Stimulated activated memory B cell treated with anti-CD40 and anti-IgM and Interleukin-4, amounts not matched to agents 10 μg/mL and 1 μg/mL and 100 μg/mL, for 72 hours (primary cell): ENCODE measurements around the gene CRACR2A.

ENCODE experiments used
- ATAC-seq: fragments of 150-1000 bp; cut with Tn5 transposase; 2 replicates; pipeline ENCODE4 v1.10.0; 2021
- H3K27ac Mint-ChIP-seq: one replicate; pipeline ENCODE4 v1.8.0; 2022; ENCODE audit warnings: mild to moderate bottlenecking, mixed read lengths
- H3K27me3 Mint-ChIP-seq: one replicate; pipeline ENCODE4 v1.8.0; 2022; ENCODE audit warnings: mixed read lengths
- H3K36me3 Mint-ChIP-seq: one replicate; pipeline ENCODE4 v1.8.0; 2022; ENCODE audit warnings: mixed read lengths
- H3K4me1 Mint-ChIP-seq: one replicate; pipeline ENCODE4 v1.8.0; 2022; ENCODE audit warnings: mixed read lengths
- H3K4me3 Mint-ChIP-seq: one replicate; pipeline ENCODE4 v1.8.0; 2022; ENCODE audit warnings: mild to moderate bottlenecking, moderate library complexity, mixed read lengths
- H3K9me3 Mint-ChIP-seq: one replicate; pipeline ENCODE4 v1.8.0; 2022; ENCODE audit warnings: mixed read lengths

The CRACR2A gene

DNA sequence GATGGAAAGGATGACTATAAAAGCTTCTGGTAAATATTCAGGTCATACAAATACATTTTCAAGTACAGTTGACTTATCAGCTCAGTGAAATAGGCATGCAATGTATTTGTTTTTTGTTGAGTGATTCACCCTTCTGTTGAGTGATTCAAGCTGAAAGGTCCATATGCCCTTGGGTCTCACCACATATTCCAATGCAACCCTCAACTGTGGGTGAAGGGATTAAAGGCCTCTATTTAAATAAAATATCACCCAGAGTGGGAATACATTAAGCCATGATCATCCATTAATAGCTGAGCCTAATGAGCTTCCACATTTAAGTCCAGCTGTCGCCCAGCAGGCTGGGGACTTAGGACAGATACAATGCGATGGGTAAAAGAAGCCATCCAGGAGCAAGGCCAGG is 120.2 kb downstream of the CRACR2A start:
- Mint-ChIP-seq H3K27me3 (no peaks in the 10 kb centered on the region), H3K4me3 (no peak overlapping the region), H3K4me1 (no peaks in the 10 kb centered on the region), H3K27ac (no peak overlapping the region), H3K9me3 (no peaks in the 10 kb centered on the region), H3K36me3 (peaks cover 76% of the 10 kb centered on the region)
- no peak for ATAC-seq

DNA sequence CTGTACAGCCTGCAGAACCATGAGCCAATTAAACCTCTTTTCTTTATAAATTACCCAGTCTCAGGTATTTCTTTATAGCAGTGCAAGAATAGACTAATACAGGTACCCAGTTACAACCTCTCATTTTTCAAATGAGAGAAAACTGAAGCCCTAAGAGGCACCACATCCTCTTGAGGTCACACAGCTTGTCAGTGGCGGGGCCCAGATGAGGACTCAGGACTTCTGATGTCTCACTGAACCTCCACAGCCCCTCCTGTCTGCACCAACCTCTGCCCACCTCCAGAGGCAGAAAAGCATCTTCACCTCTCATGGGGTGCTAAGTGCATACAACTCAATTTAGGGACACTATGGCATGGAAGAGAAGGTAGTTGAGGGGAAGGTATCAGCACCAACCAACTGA is 120.7 kb downstream of the CRACR2A start:
- Mint-ChIP-seq H3K9me3 (no peaks in the 10 kb centered on the region), H3K27ac (no peak overlapping the region), H3K4me1 (no peaks in the 10 kb centered on the region), H3K36me3 (peaks cover 76% of the 10 kb centered on the region), H3K4me3 (no peak overlapping the region), H3K27me3 (no peaks in the 10 kb centered on the region)
- no peak for ATAC-seq

DNA sequence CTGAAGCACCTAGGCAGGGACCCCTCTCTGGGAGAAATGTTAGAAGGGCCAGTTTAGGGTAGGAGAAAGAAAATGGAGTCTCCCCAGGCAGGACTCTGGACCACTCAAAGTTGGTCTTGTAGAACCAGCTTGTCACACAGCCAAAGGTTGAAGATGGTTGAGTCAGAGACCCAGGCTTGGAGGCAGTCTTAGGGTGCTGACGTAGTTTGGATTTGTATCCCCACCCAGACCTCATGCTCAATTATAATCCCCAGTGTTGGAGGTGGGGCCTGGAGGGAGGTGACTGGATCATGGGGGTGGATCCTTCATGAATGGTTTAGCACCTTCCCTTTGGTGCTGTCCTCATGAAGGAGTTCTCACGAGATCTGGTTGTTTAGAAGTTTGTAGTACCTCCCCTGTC is 121.2 kb downstream of the CRACR2A start:
- Mint-ChIP-seq H3K27ac (no peak overlapping the region), H3K27me3 (no peaks in the 10 kb centered on the region), H3K4me3 (no peak overlapping the region), H3K9me3 (no peaks in the 10 kb centered on the region), H3K4me1 (no peaks in the 10 kb centered on the region), H3K36me3 (peaks cover 76% of the 10 kb centered on the region)
- ATAC-seq, result no peak

- no peaks in the 10 kb centered on the region for H3K9me3 Mint-ChIP-seq
- H3K4me3 Mint-ChIP-seq, result no peak overlapping the region
- H3K4me1 Mint-ChIP-seq, result no peaks in the 10 kb centered on the region
- no peaks in the 10 kb centered on the region for H3K27me3 Mint-ChIP-seq
- ATAC-seq, result no peak
- no peak overlapping the region for H3K27ac Mint-ChIP-seq
- peaks cover 76% of the 10 kb centered on the region for H3K36me3 Mint-ChIP-seq
Measured at GRCh38 chr12:3631272-3631637, 121.7 kb downstream of the CRACR2A start.

- no peaks in the 10 kb centered on the region for H3K27me3 Mint-ChIP-seq
- no peak overlapping the region for H3K27ac Mint-ChIP-seq
- H3K4me1 Mint-ChIP-seq, result no peaks in the 10 kb centered on the region
- no peaks in the 10 kb centered on the region for H3K9me3 Mint-ChIP-seq
- peaks cover 80% of the 10 kb centered on the region for H3K36me3 Mint-ChIP-seq
- no peak overlapping the region for H3K4me3 Mint-ChIP-seq
- no peak for ATAC-seq
Measured at GRCh38 chr12:3630621-3631271, 122.2 kb downstream of the CRACR2A start.

- no peak overlapping the region for H3K4me3 Mint-ChIP-seq
- peaks cover 87% of the 10 kb centered on the region for H3K36me3 Mint-ChIP-seq
- no peaks in the 10 kb centered on the region for H3K9me3 Mint-ChIP-seq
- ATAC-seq, result no peak
- H3K4me1 Mint-ChIP-seq, result no peaks in the 10 kb centered on the region
- no peaks in the 10 kb centered on the region for H3K27me3 Mint-ChIP-seq
- H3K27ac Mint-ChIP-seq, result no peak overlapping the region
Measured at GRCh38 chr12:3630111-3630510, 122.8 kb downstream of the CRACR2A start.

GRCh38 chr12:3629057-3629830 is 123.7 kb downstream of the CRACR2A start:
- Mint-ChIP-seq H3K4me1 (no peaks in the 10 kb centered on the region), H3K4me3 (no peak overlapping the region), H3K9me3 (no peaks in the 10 kb centered on the region), H3K27me3 (no peaks in the 10 kb centered on the region), H3K36me3 (peaks cover 86% of the 10 kb centered on the region), H3K27ac (no peak overlapping the region)
- no peak for ATAC-seq

- no peak for ATAC-seq
- Mint-ChIP-seq H3K9me3 (no peaks in the 10 kb centered on the region), H3K36me3 (peaks cover 79% of the 10 kb centered on the region), H3K4me1 (no peaks in the 10 kb centered on the region), H3K4me3 (no peak overlapping the region), H3K27ac (peak overlapping the region; percentile 23), H3K27me3 (no peaks in the 10 kb centered on the region)
Measured at GRCh38 chr12:3628629-3629028, 124.3 kb downstream of the CRACR2A start.

- H3K36me3 Mint-ChIP-seq, result peaks cover 71% of the 10 kb centered on the region
- no peak overlapping the region for H3K27ac Mint-ChIP-seq
- H3K4me1 Mint-ChIP-seq, result peaks cover 12% of the 10 kb centered on the region
- no peaks in the 10 kb centered on the region for H3K9me3 Mint-ChIP-seq
- no peak for ATAC-seq
- H3K27me3 Mint-ChIP-seq, result no peaks in the 10 kb centered on the region
- H3K4me3 Mint-ChIP-seq, result no peak overlapping the region
Measured at GRCh38 chr12:3627336-3627735, 125.6 kb downstream of the CRACR2A start.

GRCh38 chr12:3624273-3624672 is 128.6 kb downstream of the CRACR2A start:
- no peak overlapping the region for H3K4me3 Mint-ChIP-seq
- H3K4me1 Mint-ChIP-seq, result peaks cover 13% of the 10 kb centered on the region
- no peak overlapping the region for H3K27ac Mint-ChIP-seq
- peaks cover 65% of the 10 kb centered on the region for H3K36me3 Mint-ChIP-seq
- no peak for ATAC-seq
- H3K27me3 Mint-ChIP-seq, result no peaks in the 10 kb centered on the region
- no peaks in the 10 kb centered on the region for H3K9me3 Mint-ChIP-seq

- Mint-ChIP-seq H3K27me3 (no peaks in the 10 kb centered on the region), H3K36me3 (peaks cover 64% of the 10 kb centered on the region), H3K27ac (no peak overlapping the region), H3K4me1 (peaks cover 13% of the 10 kb centered on the region), H3K9me3 (no peaks in the 10 kb centered on the region), H3K4me3 (no peak overlapping the region)
- peak; percentile 71 for ATAC-seq
Measured at GRCh38 chr12:3622822-3623690, 129.9 kb downstream of the CRACR2A start.

GRCh38 chr12:3622021-3622821 is 130.7 kb downstream of the CRACR2A start:
- Mint-ChIP-seq H3K9me3 (no peaks in the 10 kb centered on the region), H3K4me3 (no peak overlapping the region), H3K27me3 (no peaks in the 10 kb centered on the region), H3K36me3 (peaks cover 58% of the 10 kb centered on the region), H3K27ac (no peak overlapping the region), H3K4me1 (peaks cover 13% of the 10 kb centered on the region)
- no peak for ATAC-seq

DNA sequence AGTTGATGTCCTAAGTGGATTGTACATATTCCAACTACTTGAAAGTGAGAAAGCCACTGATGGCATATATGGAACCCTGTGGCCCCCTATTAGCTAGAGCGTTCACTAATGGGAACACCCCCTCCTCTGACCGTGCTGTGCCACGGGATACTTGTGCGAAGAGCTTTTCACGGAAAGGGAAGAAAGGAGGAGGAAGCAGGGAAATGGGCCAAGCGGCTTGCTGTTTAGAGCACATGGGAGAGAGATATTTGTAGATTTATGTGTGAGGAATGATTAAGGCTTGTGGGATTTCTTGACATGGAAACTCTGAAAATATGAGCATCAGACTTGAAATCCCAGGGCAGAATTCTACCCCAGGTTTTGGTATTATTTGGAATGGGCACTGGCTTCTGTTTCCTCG is 132.1 kb downstream of the CRACR2A start:
- Mint-ChIP-seq H3K27ac (no peak overlapping the region), H3K36me3 (peaks cover 58% of the 10 kb centered on the region)

GRCh38 chr12:3617565-3617964 is 135.3 kb downstream of the CRACR2A start:
- ATAC-seq, result no peak
- Mint-ChIP-seq H3K4me1 (peaks cover 4% of the 10 kb centered on the region), H3K27me3 (no peaks in the 10 kb centered on the region), H3K9me3 (no peaks in the 10 kb centered on the region), H3K4me3 (no peak overlapping the region), H3K27ac (no peak overlapping the region), H3K36me3 (peaks cover 78% of the 10 kb centered on the region)

More for the DNA sequence above, 132.1 kb downstream of the CRACR2A start:
- Mint-ChIP-seq H3K9me3 (no peaks in the 10 kb centered on the region), H3K4me1 (peaks cover 13% of the 10 kb centered on the region), H3K4me3 (no peak overlapping the region), H3K27me3 (no peaks in the 10 kb centered on the region)
- no peak for ATAC-seq

GRCh38 chr12:3615862-3616261 is 137.0 kb downstream of the CRACR2A start:
- Mint-ChIP-seq H3K4me1 (no peaks in the 10 kb centered on the region), H3K9me3 (peaks cover 4% of the 10 kb centered on the region), H3K36me3 (peaks cover 80% of the 10 kb centered on the region), H3K27me3 (no peaks in the 10 kb centered on the region), H3K27ac (no peak overlapping the region), H3K4me3 (no peak overlapping the region)
- no peak for ATAC-seq
